ENCODE data around the gene BAD. TPM values are rescaled to one million over a fixed set of nuclear protein-coding genes. Genes with fewer than 3 reads are reported as not detected.

Gene BAD
- total RNA-seq, 1 donor from 2014 or later, result 19.0 TPM

- H3K4me1 ChIP-seq, result peaks cover 33% of the 10 kb centered on the region
- no peak overlapping the region for H3K9ac ChIP-seq
- peaks cover 49% of the 10 kb centered on the region for H3F3A ChIP-seq (ENCODE audit: low read depth)
- peaks cover 25% of the 10 kb centered on the region for H3K79me2 ChIP-seq (ENCODE audit: low read depth)
- Mint-ChIP-seq H3K27ac (peak overlapping the region; percentile 46), H3K4me1 (peaks cover 45% of the 10 kb centered on the region), H3K9me3 (no peaks in the 10 kb centered on the region), H3K36me3 (peaks cover 2% of the 10 kb centered on the region), H3K4me3 (peak overlapping the region; percentile 89), H3K27me3 (ENCODE audit: insufficient read depth, low read depth) (peaks cover 9% of the 10 kb centered on the region)
- peak overlapping the region; percentile 82 for H3K4me2 ChIP-seq
- TF ChIP-seq CTCF (IDR thresholded peaks at IDR 0.05), result no peak
- no peak for TF ChIP-seq EZH2phosphoT487 (IDR thresholded peaks at IDR 0.05)
- no peak for TF ChIP-seq EZH2 (IDR thresholded peaks at IDR 0.05)
- no peaks in the 10 kb centered on the region for H3K36me3 ChIP-seq
- H3K27ac ChIP-seq, result no peak overlapping the region
- H3K9me3 ChIP-seq (ENCODE audit: low read depth), result no peaks in the 10 kb centered on the region
- H3K4me3 ChIP-seq, result peak overlapping the region; percentile 65
- peaks cover 6% of the 10 kb centered on the region for H3K27me3 ChIP-seq
- H4K20me1 ChIP-seq (ENCODE audit: low read depth), result peaks cover 22% of the 10 kb centered on the region
- DNase-seq (ENCODE audit: low spot score), result peak; percentile 44
- H2AFZ ChIP-seq (replicated peaks), result no peak overlapping the region
These were observed 38.5 kb downstream of the BAD start for GRCh38 chr11:64245797-64246620.

- Histone ChIP-seq H2AFZ (replicated peaks) (no peak overlapping the region), H3K79me2 (ENCODE audit: low read depth) (peaks cover 25% of the 10 kb centered on the region), H3K27ac (no peak overlapping the region), H3K9me3 (ENCODE audit: low read depth) (no peaks in the 10 kb centered on the region), H3F3A (ENCODE audit: low read depth) (peaks cover 46% of the 10 kb centered on the region), H3K4me1 (peaks cover 29% of the 10 kb centered on the region), H3K4me2 (peak overlapping the region; percentile 82), H3K36me3 (no peaks in the 10 kb centered on the region), H3K27me3 (peaks cover 6% of the 10 kb centered on the region), H3K4me3 (peak overlapping the region; percentile 65), H4K20me1 (ENCODE audit: low read depth) (peaks cover 22% of the 10 kb centered on the region), H3K9ac (no peak overlapping the region)
- peaks cover 2% of the 10 kb centered on the region for H3K36me3 Mint-ChIP-seq
- no peak overlapping the region for H3K27ac Mint-ChIP-seq
- H3K27me3 Mint-ChIP-seq (ENCODE audit: insufficient read depth, low read depth), result peaks cover 9% of the 10 kb centered on the region
- H3K4me3 Mint-ChIP-seq, result peak overlapping the region; percentile 89
- no peaks in the 10 kb centered on the region for H3K9me3 Mint-ChIP-seq
- H3K4me1 Mint-ChIP-seq, result peaks cover 43% of the 10 kb centered on the region
- TF ChIP-seq CTCF (IDR thresholded peaks at IDR 0.05) (no peak), EZH2phosphoT487 (IDR thresholded peaks at IDR 0.05) (no peak), EZH2 (IDR thresholded peaks at IDR 0.05) (no peak)
- DNase-seq (ENCODE audit: low spot score), result no peak
These were observed 39.1 kb downstream of the BAD start for GRCh38 chr11:64245401-64245796.

DNA sequence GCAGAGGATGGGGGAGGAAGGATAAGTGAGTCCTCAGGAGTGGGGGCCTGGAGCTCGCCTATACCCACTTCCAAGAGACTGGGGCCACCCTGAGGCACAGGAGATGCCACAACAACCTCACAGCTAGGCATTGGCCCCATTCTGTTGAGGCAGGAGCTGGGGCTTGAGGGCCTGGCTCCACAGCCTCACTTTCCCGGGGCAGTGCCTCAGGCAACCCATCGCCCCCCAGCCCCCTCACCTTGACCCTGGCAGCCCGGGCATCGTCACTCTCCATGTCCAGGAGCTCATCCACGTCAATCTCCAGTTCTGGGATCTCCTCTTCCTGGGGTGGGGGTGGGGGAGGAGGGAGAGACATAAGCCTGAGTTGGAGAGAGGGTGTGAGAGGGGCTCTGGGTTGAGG is 39.5 kb downstream of the BAD start:
- H3K9me3 ChIP-seq (ENCODE audit: low read depth), result no peaks in the 10 kb centered on the region
- no peaks in the 10 kb centered on the region for H3K36me3 ChIP-seq
- H3K4me1 ChIP-seq, result peaks cover 27% of the 10 kb centered on the region
- peak overlapping the region; percentile 89 for H3K4me3 Mint-ChIP-seq
- H3K4me2 ChIP-seq, result peak overlapping the region; percentile 82
- H3K4me1 Mint-ChIP-seq, result peaks cover 44% of the 10 kb centered on the region
- no peak overlapping the region for H3K27ac ChIP-seq
- H3K27ac Mint-ChIP-seq, result no peak overlapping the region
- peak overlapping the region; percentile 65 for H3K4me3 ChIP-seq
- no peak overlapping the region for H3K9ac ChIP-seq
- DNase-seq (ENCODE audit: low spot score), result no peak
- H3K27me3 Mint-ChIP-seq (ENCODE audit: insufficient read depth, low read depth), result peaks cover 9% of the 10 kb centered on the region
- H4K20me1 ChIP-seq (ENCODE audit: low read depth), result peaks cover 22% of the 10 kb centered on the region
- H2AFZ ChIP-seq (replicated peaks), result no peak overlapping the region
- H3F3A ChIP-seq (ENCODE audit: low read depth), result peaks cover 46% of the 10 kb centered on the region
- H3K27me3 ChIP-seq, result peaks cover 6% of the 10 kb centered on the region
- H3K79me2 ChIP-seq (ENCODE audit: low read depth), result peaks cover 25% of the 10 kb centered on the region
- TF ChIP-seq EZH2 (IDR thresholded peaks at IDR 0.05) (no peak), EZH2phosphoT487 (IDR thresholded peaks at IDR 0.05) (no peak), CTCF (IDR thresholded peaks at IDR 0.05) (no peak)
- no peaks in the 10 kb centered on the region for H3K9me3 Mint-ChIP-seq
- peaks cover 2% of the 10 kb centered on the region for H3K36me3 Mint-ChIP-seq
